SU-DHL-6 (cell line): ENCODE data around the gene MIPEP.

Experiments used
- CTCF ChIP-seq: fragments of 200-600 bp; sonication (generic); IDR thresholded peaks from one replicate; pipeline ENCODE4 v1.5.1; 2017; ENCODE audit warnings: antibody characterized with exemption, mild to moderate bottlenecking, low read length, moderate library complexity; ENCODE audit not compliant: insufficient read depth, poor library complexity, severe bottlenecking
- EZH2phosphoT487 ChIP-seq: fragments of 200-600 bp; sonication (generic), shearing (Covaris generic); conservative IDR thresholded peaks from 2 replicates; pipeline ENCODE4 v1.6.1; 2018; ENCODE audit warnings: mild to moderate bottlenecking, antibody characterized with exemption, low read length, moderate library complexity, mixed read lengths

- TF ChIP-seq CTCF (no peak), EZH2phosphoT487 (no peak)
Measured at GRCh38 chr13:23915308-23915707, 26.1 kb upstream of the MIPEP start.
